ENCODE results near the gene UGGT1.

UGGT1 gene, protein sequence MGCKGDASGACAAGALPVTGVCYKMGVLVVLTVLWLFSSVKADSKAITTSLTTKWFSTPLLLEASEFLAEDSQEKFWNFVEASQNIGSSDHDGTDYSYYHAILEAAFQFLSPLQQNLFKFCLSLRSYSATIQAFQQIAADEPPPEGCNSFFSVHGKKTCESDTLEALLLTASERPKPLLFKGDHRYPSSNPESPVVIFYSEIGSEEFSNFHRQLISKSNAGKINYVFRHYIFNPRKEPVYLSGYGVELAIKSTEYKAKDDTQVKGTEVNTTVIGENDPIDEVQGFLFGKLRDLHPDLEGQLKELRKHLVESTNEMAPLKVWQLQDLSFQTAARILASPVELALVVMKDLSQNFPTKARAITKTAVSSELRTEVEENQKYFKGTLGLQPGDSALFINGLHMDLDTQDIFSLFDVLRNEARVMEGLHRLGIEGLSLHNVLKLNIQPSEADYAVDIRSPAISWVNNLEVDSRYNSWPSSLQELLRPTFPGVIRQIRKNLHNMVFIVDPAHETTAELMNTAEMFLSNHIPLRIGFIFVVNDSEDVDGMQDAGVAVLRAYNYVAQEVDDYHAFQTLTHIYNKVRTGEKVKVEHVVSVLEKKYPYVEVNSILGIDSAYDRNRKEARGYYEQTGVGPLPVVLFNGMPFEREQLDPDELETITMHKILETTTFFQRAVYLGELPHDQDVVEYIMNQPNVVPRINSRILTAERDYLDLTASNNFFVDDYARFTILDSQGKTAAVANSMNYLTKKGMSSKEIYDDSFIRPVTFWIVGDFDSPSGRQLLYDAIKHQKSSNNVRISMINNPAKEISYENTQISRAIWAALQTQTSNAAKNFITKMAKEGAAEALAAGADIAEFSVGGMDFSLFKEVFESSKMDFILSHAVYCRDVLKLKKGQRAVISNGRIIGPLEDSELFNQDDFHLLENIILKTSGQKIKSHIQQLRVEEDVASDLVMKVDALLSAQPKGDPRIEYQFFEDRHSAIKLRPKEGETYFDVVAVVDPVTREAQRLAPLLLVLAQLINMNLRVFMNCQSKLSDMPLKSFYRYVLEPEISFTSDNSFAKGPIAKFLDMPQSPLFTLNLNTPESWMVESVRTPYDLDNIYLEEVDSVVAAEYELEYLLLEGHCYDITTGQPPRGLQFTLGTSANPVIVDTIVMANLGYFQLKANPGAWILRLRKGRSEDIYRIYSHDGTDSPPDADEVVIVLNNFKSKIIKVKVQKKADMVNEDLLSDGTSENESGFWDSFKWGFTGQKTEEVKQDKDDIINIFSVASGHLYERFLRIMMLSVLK (N-terminal part only)

DNA sequence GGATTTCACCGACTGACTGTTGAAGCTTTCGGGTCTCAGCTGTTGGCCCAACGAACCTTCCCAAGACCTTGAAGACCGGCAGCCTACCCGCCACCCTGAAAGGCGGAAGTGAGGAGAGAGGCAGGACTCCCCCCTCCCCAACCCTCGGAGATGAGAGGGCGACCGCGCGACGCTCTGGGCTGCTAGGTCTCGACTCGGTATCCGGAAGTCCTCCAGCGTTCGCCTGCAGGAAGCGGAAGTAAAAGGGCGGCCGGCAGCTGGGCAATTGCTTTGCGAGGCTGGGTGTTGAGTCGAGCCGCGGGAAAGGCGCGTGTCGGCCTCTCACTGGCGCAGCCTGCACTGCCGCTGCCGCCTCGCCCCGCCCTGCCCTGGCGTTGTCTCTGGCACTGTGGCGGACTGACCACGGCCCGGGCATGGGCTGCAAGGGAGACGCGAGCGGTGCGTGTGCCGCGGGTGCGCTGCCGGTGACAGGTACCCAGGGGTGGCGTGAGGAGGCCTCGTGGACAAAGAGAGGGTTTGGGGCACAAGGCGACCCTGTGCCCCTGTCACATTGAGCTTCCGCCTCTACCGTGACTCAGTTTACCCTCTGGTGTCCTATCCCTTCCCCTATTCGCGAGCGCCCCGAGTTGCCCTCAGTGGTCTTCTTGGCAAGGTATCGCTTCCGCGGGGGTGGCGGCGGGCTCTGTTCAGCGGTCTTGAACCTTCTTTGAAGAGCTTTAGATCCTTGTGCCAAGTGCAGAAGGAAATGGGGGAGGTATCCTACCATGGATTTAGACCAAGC lies at the start of gene UGGT1:
TSS of gene UGGT1 (plus strand) at position 256 of the 781 bp plus-strand sequence. CDS start at position 414, 158 bp downstream.
- DNase-seq: peak; percentile 86

DNA sequence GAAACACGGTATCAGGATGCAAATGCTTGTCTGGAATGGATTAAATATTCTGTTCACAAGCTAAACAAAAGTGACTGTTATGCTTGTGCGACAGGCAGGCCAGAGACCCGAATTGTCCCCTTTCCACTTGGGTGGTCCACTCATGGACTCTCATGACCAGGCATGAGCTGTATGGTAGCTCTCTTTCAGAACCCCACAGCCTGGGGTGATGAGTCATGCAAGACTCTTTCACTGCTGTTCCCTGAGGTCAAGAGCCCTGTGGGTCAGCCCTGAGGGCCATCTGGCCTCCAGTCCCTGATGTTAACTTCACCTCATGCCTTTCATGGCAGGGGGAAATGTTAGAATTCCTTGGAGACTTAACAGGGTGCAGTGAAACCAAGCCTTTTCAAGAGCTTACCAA lies 49.4 kb upstream of the UGGT1 start:
- no peak for DNase-seq

DNA sequence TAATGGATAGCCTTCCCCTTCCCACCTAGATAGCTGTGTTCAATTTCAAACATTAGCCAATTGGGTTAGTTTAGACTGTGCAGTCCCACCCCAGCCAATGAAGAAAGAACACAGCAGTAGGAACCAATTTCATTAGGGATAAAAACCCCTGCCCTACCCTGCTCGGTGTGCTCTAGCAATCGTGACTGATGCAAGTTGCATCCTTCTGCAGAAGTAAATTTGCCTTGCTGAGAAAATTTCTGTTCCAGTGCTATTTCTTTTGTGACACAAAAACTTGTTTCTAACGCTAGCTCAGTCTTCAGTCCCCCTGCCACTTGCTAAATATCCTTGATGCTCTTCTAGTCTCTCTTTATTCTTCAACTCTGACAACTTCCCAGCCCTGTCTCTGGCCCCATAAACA lies 48.0 kb upstream of the UGGT1 start:
- DNase-seq: no peak

DNA sequence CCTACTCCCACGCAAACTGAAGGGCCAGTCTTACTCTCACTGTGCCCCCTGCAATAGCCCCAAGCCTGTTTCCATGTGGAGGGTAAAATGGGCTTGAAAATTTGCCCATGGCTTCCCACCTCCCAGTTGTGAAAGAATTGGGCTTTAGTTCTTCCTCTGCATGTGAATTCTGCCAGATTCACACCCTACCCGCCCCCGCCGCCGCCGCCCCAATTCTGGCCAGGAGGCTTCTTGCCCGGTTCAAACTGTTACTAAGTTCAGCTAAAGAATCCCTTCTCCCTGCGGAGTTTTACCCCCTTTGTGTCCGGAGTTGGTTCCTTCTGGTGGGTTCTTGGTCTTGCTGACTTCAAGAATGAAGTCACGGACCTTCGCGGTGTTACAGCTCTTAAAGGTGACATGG lies 37.7 kb upstream of the UGGT1 start:
- DNase-seq: no peak

DNA sequence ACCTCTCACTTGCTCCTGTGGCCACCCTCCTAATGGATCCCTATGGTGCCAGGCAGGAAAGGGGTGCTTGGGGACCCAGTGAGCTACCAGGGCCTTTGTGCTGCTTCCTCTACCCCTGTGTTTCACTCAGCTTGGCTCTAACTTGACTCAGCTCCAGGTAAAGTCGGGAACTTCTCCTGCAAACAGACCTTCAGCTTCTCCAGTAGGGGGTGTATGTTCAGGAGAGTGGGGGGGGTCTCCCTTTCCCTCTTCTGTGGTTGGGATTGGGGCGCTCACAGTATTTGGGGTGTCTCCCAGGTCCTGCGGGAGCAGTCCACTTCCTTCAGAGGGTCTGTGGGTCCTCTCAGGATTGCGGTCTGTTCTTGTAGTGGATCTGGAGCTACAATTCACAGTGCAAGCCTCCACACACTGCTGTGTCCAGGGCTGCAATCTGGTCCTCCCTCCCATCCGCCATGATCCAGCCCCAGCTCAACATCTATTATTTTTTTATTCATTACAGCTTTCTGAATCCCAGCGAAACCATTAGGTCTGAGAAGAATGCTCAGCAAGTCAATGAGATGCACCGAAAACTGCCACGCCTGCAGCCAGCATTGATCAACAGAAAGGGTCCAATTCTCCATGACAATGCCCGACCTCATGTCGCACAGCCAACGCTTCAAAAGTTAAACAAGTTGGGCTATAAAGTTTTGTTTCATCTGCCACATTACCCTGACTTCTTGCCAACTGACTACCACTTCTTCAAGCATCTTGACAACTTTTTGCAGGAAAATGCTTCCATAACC lies 36.7 kb upstream of the UGGT1 start:
- no peak for DNase-seq

DNA sequence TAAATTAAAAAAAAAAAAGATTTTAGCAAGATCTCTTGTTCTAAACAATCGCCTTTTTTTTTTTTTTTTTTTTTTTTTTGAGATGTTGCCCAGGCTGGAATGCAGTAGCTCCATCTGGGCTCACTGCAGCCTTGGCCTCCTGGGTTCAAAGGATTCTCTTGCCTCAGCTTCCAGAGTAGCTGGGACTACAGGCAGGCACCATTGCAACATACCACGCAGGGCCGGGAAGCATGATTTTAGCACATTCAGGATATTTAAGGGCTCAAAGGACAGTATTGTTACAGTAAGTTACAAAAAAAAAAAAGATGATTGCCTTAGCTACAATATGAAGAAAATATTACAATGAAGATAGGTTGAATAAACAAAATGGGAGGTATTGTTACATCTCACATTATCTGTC lies 33.7 kb upstream of the UGGT1 start:
- DNase-seq: no peak

DNA sequence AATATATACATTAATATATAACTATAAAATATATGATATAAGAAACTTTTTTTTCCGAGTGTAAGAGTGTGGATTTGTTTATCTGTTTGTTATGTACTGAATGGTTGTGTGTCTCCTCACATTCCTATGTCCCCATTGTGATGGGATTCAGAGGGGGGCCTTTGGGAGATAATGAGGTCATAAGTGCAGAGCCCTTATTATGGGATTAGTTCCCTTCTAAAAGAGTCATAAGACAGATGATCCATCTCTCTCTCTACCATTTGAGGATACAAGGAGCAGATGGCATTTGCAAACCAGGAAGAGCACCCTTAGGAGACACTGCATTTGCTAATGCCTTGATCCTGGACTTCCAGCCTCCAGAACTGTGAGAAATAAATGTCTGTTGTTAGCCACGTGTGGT lies 32.9 kb upstream of the UGGT1 start:
- no peak for DNase-seq

DNA sequence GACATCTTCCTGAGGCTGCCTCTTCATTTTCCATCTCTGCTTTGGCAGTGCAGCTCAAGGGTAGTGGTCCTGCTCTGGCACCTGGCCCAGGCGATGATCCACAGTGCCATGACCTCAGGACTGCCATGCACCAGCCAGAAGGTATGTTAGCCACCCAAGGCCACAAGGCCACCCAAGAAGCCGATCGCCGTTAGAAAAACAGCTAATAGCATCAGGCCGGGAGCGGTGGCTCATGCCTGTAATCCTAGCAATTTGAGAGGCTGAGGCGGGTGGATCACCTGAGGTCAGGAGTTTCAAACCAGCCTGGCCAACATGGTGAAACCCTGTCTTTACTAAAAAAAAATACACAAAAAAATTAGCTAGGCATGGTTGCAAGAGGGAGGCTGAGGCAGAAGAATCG lies 28.4 kb upstream of the UGGT1 start:
- DNase-seq: no peak

DNA sequence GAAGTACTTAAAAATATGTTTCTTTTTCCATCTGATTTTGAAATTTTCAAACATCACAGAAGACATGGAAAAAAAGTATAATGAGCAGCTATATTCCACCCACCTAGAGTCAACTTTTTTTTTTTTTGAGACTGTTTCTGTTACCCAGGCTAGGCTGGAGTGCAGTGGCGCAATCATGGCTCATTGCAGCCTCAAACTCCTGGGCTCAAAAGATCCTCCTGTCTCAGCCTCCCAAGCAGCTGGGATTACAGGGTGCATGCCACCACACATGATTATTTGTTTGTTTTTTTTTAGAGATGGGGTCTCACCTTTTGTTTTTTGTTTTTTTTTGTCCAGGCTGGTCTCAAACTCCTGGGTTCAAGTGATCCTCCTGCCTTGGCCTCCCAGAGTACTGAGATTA lies 26.6 kb upstream of the UGGT1 start:
- no peak for DNase-seq

DNA sequence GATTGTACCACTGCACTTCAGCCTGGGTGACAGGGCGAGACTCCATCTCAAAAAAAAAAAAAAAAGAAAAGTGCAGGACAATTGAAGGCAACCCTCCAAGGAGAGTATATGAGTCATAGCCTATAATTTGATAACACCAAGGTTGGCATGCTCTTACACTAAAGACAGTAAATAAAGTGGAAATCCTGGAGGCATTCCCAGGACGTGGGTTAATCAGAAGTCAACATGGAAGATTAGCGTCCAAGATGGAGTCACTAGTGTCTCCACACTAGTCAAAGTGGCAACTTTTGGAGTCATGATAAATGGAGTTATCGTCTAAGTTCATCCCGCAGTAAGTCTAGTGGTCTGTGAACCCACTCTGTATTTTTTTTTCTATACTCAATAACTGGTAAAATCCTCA lies 21.2 kb upstream of the UGGT1 start:
- DNase-seq: no peak

DNA sequence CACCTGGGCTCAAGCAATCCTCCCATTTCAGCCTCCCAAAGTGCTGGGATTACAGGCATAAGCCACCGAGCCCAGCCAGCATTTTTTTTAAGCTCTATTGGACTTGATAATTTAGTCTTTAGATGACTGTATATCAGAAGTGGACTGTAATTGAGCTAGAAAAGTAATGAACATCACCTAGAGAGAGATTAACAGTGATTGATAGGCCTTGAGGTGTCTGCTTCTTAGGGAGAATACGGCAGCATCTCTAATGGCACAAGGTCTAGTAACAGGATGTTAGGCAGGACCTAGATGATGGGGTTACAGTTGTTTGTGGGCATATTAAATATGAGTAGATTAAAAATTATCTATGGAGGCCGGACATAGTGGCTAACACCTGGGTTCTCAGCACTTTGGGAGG lies 17.7 kb upstream of the UGGT1 start:
- no peak for DNase-seq

DNA sequence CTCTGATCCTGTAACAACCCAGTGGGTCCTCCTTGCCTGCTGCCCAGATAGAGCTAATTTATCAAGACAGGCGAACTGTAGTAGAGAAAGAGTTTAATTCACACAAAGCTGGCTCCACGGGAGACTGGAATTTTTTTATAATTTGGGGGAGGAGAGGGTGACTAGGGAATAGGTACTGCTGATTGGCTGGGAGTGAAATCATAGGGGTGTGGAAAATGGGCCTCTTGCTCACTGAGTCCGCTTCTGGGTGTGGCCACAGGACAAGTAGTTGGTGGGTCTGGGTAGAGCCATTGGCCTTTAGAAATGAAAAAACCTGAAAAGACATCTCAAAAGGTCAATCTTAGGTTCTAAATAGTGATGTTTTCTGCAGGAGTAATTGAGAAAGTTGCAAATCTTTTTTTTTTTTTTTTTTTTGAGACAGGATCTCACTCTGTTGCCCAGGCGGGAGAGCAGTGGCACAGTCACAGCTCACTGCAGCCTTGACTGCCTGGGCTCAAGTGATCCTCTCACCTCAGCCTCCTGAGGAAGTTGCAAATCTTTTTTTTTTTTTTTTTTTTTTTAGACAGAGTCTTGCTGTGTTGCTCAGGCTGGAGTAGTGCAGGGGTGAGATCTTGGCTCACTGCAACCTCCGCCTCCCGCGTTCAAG lies 14.4 kb upstream of the UGGT1 start:
- no peak for DNase-seq

DNA sequence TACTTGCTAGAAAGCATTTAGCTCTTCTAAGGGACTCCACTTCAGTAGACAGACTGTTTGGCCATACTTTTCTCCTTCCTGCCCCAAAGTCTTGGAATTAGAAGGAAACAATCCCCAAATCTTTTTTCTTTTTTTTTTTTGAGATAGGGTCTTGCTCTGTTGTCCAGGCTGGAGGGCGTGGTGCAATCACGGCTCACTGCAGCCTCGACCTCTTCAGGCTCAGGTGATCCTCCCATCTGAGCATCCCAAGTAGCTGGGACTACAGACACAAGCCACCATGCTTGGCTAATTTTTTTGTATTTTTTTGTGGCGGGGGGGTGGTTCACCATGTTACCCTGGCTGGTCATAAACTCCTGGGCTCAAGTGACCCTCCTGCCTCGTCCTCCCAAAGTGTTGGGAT lies 6.2 kb upstream of the UGGT1 start:
- no peak for DNase-seq

DNA sequence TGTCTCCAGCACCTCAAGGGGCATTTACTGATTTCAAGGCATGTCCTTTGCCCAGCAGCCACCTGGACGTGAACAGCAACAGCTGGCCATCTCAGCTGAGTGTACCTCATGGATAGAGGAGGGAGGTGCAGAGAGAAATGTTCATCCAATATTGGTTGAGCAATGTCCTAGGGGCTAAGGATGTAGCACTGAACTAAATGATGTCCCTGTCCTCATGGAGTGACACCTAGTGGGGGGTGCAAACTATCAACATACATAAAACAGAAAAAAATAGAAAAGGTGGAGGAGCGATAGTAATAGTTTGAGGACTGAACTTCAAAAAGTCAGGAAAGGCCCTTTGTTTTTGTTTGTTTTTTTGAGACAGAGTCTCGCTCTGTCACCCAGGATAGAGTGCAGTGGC lies 4.8 kb upstream of the UGGT1 start:
- DNase-seq: no peak

DNA sequence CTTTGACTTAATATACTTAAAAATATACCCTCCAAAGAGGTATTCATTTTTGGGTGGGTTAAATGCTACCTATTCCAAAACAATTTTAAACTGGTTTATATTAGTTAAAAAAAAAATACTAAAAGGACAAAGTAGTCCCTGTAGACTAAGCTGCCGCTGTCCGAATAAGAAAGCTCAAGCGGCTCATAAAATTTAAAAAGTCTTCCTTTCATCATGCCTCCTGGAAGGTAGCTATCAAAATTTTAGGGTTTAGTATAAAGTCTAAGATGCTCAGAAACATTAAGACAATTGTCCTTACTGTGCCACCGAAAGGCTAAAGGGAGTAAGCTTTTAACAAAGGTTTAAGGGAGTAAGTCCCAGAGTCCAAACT lies 440 bp upstream of the UGGT1 start:
- DNase-seq: no peak

DNA sequence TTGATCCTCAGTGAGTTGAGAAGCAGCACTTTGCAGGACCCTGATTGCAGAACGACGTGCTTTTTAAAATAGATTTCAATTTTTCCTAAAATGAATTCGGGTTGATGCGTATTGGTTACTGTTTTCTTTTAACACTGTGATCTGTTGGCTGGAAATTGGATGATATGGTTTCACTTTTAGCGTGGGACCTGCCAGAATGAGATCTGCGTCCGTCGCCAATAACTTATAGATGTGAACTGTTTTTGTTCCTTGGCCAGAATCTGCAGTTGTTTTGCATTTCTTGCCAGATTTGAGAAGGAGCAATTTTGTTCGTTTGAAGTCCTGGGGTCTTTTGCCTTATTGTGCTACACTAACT lies 703 bp downstream of the UGGT1 start:
- no peak for DNase-seq

DNA sequence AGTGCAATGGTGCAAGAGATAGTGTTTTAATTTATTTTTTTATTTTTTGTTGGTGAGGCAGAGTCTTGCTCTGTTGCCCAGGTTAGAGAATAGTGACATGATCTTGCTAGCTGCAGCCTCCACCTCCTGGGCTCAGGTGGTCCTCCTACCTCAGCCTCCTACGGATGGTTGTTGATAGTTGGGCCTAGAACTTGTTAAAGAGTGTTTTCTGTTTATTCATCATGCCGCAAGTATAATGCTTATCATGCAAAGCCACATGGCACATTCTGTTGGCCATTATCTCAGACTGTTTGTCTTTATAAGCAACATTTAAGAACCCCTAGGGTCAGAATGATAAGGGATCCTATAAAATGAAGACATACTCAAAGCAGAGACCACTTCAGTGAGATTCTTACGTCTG lies 1.7 kb downstream of the UGGT1 start:
- DNase-seq: no peak

DNA sequence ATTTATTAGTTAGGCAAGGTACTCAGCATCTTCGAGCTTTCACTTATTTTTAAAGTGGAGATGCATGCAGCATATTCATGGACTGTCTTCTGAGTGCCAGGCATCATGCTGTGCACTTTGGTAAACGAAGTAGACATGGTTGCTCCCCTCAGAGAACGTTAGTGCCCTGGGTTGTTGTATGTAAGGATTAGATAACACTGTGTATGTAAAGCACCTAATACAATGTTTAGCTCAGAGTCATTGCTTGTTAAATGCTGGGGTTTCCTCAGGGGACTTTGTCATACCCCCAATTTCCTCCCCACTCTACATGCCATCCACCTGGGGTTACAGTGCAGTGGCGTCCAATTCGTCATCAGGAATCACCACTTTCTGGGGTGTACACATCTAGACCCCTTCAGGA lies 2.8 kb downstream of the UGGT1 start:
- no peak for DNase-seq

DNA sequence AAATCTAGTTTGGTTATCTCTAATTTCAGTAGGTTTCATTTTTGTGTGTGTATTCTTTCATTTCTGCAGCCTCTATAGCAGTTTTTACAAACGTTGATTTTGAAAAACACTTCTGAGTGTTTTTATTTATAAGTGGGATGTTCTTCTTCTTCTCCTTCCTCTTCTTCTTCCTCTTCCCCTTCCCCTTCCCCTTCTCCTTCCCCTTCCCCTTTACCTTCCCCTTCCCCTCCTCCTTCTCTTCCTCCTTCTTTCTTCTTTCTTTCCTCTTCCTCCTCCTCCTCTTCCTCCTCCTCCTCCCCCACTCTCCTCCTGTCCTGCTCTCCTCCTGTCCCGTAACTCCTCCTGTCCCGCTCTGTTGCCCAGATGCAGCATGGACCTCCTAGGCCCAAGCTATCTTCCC lies 4.2 kb downstream of the UGGT1 start:
- DNase-seq: no peak

DNA sequence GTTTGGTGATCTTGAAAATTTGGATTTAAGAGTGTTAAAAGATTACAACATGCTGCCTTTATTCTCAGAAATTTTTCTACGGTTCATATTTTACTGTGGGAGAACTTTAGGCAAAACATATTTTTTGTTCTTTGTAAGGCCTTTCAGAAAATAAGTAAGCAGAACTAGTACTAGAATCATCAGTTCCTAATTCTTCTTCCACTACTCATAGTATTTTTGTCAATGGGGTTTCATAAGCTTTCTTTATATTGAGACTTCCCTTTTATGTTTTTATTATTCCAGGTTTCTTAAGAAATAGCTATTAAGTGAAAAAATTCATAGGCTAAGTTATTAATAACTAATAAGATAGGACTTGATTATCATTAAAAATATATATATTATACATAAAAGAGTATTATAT lies 12.4 kb downstream of the UGGT1 start:
- no peak for DNase-seq

DNA sequence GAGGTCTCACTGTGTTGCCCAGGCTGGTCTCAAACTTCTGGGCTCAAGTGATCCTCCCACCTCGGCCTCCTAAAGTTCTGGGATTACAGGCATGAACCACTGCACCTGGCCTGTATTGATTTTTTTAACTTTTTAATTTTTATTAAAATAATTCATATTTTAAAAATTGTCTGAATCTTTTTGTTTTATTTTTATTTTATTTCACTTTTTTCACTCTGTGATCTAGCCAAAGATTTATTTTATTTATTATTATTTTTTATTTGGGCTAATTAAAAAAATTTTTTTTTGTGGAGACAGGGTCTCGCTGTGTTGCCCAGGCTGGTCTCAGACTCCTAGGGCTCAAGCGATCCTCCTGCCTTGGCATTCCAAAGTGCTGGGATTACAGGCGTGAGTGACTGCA lies 14.1 kb downstream of the UGGT1 start:
- no peak for DNase-seq
